T-helper 1 cell treated with Interleukin-12 subunit alpha and Interleukin-12 subunit beta and Interleukin-4 antibody, amounts not matched to agents 30 μg/mL and 1 μg/mL, for 36 hours (primary cell): Measurements from ENCODE around the gene GRAP2.

Experiments
- H3K27ac Mint-ChIP-seq: one replicate; pipeline ENCODE4 v1.8.0; 2021; ENCODE audit warnings: mild to moderate bottlenecking, mixed read lengths
- H3K27me3 Mint-ChIP-seq: one replicate; pipeline ENCODE4 v1.8.0; 2021; ENCODE audit warnings: low read depth, mixed read lengths
- H3K36me3 Mint-ChIP-seq: one replicate; pipeline ENCODE4 v1.8.0; 2021; ENCODE audit warnings: low read depth, mixed read lengths
- H3K4me1 Mint-ChIP-seq: one replicate; pipeline ENCODE4 v1.8.0; 2021; ENCODE audit warnings: low read depth, mixed read lengths
- H3K4me3 Mint-ChIP-seq: one replicate; pipeline ENCODE4 v1.8.0; 2021; ENCODE audit warnings: mild to moderate bottlenecking, moderate library complexity, mixed read lengths
- H3K9me3 Mint-ChIP-seq: one replicate; pipeline ENCODE4 v1.8.0; 2021; ENCODE audit warnings: mixed read lengths

GRAP2 gene

DNA sequence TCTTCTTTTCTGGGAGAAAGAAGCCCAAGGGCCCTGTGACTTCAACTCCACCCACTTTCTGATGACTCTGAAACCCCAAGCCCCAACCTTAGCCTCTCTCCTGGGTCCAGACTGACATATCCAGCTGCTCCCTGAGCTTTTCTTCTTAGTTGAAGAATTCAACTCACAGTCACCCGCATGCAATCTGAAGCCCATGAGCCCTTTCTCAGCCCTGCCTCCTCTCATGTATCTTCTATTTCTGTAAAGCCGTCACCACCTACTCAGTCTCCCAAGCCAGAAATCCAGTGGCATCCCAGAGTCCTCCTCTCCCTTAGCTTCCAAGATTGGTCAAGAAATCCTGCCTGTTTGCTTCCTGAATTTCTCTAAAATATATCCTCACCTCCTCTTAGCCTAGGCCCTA lies 52.2 kb downstream of the GRAP2 start:
- peaks cover 72% of the 10 kb centered on the region for H3K4me1 Mint-ChIP-seq
- peak overlapping the region; percentile 2 for H3K4me3 Mint-ChIP-seq
- peaks cover 84% of the 10 kb centered on the region for H3K36me3 Mint-ChIP-seq
- H3K27me3 Mint-ChIP-seq = no peaks in the 10 kb centered on the region
- no peaks in the 10 kb centered on the region for H3K9me3 Mint-ChIP-seq
- peak overlapping the region; percentile 31 for H3K27ac Mint-ChIP-seq

DNA sequence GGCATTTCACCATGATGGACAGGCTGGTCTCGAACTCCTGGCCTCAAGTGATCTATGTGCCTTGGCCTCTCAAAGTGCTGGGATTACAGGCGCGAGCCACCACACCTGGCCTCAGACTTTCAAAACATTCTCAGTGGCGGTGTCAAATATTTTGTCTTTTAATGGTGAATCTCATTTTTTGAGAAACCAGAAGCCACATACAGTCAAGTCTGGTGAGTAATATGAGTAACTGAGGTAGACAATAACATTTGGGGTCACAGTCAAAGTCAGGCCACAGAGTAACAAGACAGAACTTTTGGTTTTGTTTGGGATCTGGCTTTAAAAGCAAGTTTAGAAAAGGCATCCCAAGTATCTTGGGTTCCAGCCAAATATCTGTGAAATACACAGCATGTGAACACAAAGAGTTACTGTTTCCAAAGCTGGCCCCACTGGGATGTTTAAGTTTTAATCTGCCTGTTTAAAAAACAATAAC lies 53.7 kb downstream of the GRAP2 start:
- Mint-ChIP-seq H3K36me3 (peaks cover 86% of the 10 kb centered on the region), H3K27ac (no peak overlapping the region), H3K27me3 (no peaks in the 10 kb centered on the region), H3K4me1 (peaks cover 73% of the 10 kb centered on the region), H3K4me3 (no peak overlapping the region), H3K9me3 (no peaks in the 10 kb centered on the region)

DNA sequence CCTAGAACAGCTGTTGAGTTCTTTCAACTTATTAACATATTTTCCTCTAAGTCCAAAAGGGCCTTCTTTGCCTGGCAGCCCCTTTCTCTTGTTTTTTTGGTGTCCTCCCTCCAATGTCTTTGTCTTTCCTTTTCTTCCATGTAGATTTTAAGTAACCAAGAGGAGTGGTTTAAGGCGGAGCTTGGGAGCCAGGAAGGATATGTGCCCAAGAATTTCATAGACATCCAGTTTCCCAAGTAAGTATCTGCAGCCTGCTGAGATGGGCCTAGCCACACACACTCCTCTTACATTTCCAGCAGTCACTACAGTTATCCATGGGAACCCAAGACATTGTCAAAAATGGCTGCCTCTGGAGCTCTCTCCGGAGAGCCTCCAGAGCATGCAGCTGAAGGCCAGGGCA lies 54.8 kb downstream of the GRAP2 start:
- Mint-ChIP-seq H3K4me1 (peaks cover 73% of the 10 kb centered on the region), H3K27ac (no peak overlapping the region), H3K36me3 (peaks cover 86% of the 10 kb centered on the region), H3K4me3 (no peak overlapping the region), H3K27me3 (no peaks in the 10 kb centered on the region), H3K9me3 (no peaks in the 10 kb centered on the region)

DNA sequence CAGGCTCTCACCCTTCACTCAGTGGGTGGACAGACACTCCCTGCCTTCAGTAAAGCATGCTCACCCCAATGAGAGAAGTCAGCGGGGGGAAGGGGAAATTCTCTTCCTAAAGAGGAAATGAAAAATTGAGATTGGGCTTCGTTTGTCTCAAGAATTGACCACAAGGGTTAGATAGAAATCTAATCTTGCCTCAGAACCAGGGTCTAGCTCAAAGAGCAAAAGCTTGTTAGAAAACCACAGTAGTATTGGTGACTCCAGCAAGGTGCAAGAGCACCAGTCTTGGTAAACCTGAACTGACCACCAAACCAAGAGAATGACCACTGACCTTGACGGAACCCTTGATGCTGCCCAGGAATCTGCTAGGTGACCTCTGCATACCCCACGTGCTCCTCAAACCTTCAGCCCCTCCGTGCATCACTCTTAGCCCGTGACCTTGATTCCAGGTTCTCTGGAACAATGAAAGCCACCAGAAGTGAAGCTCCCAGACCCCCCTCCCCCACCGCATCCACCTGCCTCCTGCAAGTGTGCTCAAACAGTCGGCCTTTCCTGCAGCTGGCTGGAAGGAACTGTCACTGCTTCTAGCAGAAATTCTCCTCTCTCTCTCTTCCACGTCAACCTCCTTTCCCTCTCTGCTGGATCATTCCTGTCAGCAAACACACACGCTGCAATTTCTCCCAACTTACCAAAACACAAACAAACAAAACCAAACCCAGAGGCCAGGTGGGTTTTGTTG lies 56.2 kb downstream of the GRAP2 start:
- Mint-ChIP-seq H3K36me3 (peaks cover 87% of the 10 kb centered on the region), H3K4me1 (peaks cover 72% of the 10 kb centered on the region), H3K9me3 (no peaks in the 10 kb centered on the region), H3K27ac (no peak overlapping the region), H3K4me3 (no peak overlapping the region), H3K27me3 (no peaks in the 10 kb centered on the region)

DNA sequence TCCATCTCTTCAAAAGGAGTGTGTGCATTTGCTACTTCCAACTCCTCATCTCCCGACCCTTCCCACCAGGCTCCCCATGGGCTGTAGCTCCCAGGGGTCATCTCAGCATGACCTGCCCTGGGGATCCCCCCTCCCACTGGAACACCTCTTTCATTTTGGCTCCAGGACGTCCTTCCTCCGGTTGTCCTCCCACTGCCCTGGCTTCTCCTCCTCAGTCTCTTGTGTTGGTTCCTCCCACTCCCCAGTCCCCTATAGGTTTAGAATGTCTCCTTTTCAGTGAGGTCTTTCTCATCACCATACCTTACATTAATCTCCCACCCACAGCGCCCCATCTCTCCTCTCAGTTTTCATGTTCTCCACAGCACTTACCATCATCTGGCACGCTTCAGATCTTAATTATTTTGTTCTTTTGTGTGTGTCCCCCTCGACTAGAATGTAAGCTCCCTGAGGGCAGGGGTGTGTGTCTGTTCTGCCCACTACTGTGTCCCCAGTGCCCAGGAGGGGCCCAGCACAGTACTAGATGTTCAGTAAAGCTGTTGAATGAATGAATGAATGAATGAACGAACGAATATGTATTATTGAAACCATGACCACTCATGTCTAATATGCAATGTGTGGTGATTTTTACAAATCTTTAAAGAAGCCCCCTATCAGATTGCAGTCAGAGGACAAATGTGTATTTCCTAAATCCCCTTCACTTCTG lies 57.3 kb downstream of the GRAP2 start:
- Mint-ChIP-seq H3K4me3 (no peak overlapping the region), H3K9me3 (no peaks in the 10 kb centered on the region), H3K36me3 (peaks cover 82% of the 10 kb centered on the region), H3K27ac (peak overlapping the region; percentile 45), H3K27me3 (no peaks in the 10 kb centered on the region), H3K4me1 (peaks cover 65% of the 10 kb centered on the region)

DNA sequence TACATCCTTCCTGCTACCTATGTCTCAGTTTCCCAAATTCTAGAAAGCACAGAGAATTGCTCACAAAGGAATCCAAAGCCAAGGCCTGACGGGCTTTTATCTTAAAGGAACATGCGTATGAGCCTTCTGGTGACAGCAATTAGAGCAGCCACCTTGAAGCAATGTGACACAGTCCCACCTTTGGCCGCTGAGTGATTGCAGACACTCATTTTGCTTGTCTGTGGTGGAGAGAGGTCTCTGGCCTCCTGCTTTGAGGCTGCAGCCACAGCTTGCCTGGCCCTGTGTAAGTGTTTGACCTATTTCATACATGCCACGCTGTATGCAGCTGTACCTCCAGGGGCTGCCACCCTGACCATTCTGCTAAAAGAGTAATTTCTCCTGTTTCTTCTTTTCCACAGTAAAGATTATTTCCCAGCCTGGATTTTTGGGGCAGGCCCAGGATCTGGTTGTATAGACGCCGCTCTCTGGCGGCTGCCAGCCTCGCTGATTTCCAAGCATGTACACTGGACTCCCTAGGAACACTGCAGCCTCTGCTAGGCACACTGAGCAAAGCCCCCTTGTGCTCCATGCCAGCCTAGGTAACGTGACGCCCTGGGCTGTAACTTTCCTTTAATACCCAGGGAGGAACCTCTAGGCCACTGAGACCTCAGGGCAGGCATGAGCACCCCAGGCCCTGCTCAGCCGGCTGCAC lies 58.2 kb downstream of the GRAP2 start:
- Mint-ChIP-seq H3K36me3 (peaks cover 80% of the 10 kb centered on the region), H3K27ac (peak overlapping the region; percentile 68), H3K9me3 (no peaks in the 10 kb centered on the region), H3K27me3 (no peaks in the 10 kb centered on the region), H3K4me3 (no peak overlapping the region), H3K4me1 (peaks cover 62% of the 10 kb centered on the region)

DNA sequence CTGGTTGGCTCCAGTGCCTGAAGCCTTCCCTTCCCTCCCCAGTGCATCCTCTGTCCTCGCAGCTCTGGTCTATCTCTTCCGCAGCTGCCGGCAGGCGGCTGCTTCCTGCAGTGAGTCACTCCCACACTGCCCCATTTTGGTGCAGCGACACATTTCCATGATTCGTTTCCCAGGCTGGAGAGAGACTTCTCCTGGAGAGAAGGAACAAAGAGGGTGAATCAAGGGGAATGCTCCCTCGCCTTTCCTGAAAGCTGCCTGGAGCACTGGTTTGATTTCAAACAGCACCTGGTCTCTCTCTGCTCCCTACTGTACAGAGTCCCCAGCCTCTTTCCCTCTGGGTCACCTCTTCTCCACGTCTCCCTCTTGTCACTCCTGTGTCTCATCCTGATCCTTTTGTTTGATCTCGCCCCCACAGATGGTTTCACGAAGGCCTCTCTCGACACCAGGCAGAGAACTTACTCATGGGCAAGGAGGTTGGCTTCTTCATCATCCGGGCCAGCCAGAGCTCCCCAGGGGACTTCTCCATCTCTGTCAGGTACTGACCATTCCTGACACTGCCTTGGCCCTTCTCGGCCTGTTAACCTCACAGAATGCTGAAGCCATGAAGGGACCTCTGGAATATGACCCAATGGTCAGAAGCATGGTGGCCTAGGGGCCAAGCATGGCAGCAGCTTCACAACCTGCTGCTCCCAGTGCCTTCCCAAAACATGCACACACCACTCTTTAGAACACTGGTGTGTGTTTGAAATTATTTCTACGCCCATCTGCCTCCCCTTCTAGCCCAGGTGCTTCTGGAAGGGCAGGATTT lies 59.0 kb downstream of the GRAP2 start, which contains the start of gene TMA7B:
TMA7B (plus strand) TSS at position 758 of the 808 bp plus-strand sequence. CDS start 3,978 bp downstream, outside the sequence.
- Mint-ChIP-seq H3K36me3 (peaks cover 81% of the 10 kb centered on the region), H3K27ac (peak within 1 kb of the TSS; percentile 82), H3K4me3 (peak within 1 kb of the TSS; percentile 43), H3K4me1 (peaks cover 64% of the 10 kb centered on the region), H3K9me3 (no peaks in the 10 kb centered on the region), H3K27me3 (no peaks in the 10 kb centered on the region)

DNA sequence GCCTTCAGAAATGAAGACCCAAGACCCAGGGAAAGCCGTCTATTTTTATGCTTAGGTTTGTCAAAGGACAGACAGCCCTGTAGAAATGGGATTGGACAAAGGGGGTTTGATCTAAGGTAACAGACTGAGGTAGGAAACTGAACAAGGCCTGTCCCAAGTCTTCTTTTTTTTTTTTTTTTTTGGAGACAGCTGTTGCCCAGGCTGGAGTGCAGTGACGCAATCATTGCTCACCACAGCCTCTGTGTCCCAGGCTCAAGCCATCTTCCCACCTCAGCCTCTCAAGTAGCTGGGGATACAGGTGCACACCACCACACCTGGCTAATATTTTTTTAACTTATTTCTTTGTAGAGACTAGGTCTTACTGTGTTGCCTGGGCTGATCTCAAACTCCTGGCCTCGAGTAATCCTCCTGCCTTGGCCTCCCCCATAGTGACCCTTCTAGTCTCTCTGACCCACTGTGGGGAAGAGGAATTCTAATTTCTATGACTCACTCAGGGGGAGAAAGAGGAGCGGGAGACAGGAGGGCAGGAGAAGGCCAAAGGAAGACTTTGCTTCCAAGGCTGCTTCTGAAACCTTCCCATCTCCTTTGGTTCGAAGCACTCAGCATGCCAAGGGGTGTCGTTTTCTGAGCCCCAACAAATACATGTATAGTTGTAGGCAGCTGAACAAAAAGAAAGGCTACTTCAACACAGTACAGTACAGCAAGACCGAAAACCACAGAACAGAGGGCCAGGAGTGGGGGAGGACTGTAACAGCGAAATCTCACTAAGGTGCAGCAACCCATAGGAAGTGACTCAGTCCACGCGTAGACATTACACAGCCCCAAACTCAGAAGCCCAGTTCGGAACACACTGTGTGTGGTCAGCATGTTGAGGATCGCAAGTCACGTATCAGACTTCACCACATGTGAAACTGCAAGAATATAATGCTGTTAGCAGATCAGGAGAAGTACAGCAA lies 60.2 kb downstream of the GRAP2 start:
- Mint-ChIP-seq H3K27me3 (no peaks in the 10 kb centered on the region), H3K36me3 (peaks cover 81% of the 10 kb centered on the region), H3K4me3 (peak overlapping the region; percentile 65), H3K9me3 (no peaks in the 10 kb centered on the region), H3K4me1 (peaks cover 54% of the 10 kb centered on the region), H3K27ac (peak overlapping the region; percentile 82)

DNA sequence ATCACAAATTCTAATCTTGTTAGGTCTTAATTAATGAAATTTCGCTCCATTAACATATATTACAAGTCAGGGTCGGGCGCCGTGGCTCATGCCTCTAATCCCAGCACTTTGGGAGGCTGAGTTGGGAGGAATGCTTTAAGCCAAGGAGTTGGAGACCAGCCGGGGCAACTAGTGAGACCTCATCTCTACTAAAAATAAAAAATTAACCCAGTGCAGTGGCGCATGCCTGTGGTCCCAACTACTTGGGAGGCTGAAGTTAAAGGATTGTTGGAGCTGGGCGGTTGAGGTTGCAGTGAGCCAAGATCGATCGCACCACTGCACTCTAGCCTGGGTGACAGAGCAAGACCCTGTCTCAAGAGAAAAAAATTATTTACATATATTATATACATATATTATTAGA lies 61.2 kb downstream of the GRAP2 start:
- H3K4me3 Mint-ChIP-seq = peak overlapping the region; percentile 65
- no peaks in the 10 kb centered on the region for H3K9me3 Mint-ChIP-seq
- peaks cover 50% of the 10 kb centered on the region for H3K4me1 Mint-ChIP-seq
- no peaks in the 10 kb centered on the region for H3K27me3 Mint-ChIP-seq
- peaks cover 86% of the 10 kb centered on the region for H3K36me3 Mint-ChIP-seq
- H3K27ac Mint-ChIP-seq = peak overlapping the region; percentile 82

DNA sequence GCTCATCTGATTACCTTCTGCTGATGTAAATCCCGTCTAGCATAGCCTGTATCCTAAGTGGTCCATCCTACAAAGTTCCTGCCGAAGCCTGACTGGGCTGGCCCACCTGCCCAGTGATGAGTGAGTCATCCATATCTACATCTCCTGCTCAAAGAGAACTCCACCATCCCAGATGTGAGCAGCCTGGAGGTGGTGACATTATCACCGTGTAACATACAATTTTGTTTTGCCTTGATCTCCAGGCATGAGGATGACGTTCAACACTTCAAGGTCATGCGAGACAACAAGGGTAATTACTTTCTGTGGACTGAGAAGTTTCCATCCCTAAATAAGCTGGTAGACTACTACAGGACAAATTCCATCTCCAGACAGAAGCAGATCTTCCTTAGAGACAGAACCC lies 64.9 kb downstream of the GRAP2 start:
- no peak overlapping the region for H3K4me3 Mint-ChIP-seq
- H3K36me3 Mint-ChIP-seq = peaks cover 76% of the 10 kb centered on the region
- H3K4me1 Mint-ChIP-seq = peaks cover 21% of the 10 kb centered on the region
- H3K27ac Mint-ChIP-seq = no peak overlapping the region
- no peaks in the 10 kb centered on the region for H3K27me3 Mint-ChIP-seq
- no peaks in the 10 kb centered on the region for H3K9me3 Mint-ChIP-seq

DNA sequence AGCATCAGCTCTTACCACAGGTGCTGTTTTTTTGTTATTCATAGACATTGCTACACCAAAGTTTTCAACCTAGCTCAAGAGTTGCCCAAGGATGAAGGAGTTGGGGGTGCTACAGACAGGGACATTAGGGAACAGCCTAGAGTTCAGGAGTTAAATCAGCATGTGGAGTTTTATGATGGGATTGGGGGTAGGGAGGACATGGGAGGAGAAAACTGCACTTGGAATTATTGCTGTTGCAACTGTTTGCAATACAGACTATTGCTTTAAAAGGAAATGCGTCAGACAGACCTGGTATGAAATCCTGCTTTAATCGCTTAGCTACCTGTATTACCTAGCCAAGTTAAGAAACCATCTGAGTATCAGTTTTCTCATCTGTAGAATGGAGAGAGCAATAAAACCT lies 65.6 kb downstream of the GRAP2 start:
- Mint-ChIP-seq H3K27ac (peak overlapping the region; percentile 11), H3K4me3 (no peak overlapping the region), H3K4me1 (peaks cover 15% of the 10 kb centered on the region), H3K36me3 (peaks cover 77% of the 10 kb centered on the region), H3K27me3 (no peaks in the 10 kb centered on the region), H3K9me3 (no peaks in the 10 kb centered on the region)

DNA sequence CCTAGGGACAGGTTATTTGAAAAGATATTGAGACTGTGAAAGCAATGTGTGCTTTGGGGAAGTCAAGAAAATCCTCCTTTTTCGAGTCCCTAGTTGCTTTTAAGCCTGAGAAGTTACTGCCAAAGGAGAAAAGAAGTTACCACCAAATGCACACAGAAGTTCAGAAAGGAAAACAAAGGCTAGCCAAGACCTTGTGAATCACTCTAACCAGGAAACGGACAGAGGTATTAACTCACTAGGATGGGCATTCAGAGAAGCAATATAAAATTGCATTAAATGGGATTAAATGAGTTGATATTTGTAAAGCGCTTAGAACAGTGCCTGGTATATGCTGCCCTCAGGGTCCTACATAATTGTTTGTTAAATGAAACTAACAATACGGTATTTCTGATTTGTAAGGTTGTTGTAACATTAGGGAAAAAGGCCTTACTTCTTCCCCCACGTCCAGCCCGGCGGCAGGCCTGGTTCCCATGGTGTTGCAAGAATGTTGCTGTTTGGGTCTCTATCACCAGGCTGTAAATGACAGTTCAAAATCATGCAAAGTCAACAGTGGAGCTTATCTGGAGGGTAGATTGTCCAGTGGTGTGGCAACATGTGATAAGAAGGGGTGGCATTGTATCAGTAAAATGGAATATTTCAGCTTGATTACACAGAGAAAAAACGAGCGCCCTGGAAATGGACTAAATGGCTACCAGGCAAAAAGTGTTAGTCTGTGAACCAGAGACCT lies 66.4 kb downstream of the GRAP2 start:
- Mint-ChIP-seq H3K4me1 (peaks cover 9% of the 10 kb centered on the region), H3K9me3 (no peaks in the 10 kb centered on the region), H3K27me3 (no peaks in the 10 kb centered on the region), H3K36me3 (peaks cover 76% of the 10 kb centered on the region), H3K27ac (no peak overlapping the region), H3K4me3 (no peak overlapping the region)
